HL-60 (cell line): ENCODE data around the gene NOS3.

Experiments
- DNase-seq, 2 experiments: peaks; one replicate each; pipeline ENCODE4 v3.0.0-alpha.2; 2010 to 2020; ENCODE audit warnings: low read depth in 1 of 2, low spot score in 1 of 2
- H3K27ac ChIP-seq: fragments of 250-450 bp; sonication (Bioruptor Pico); replicated peaks from 2 replicates; pipeline ENCODE4 v1.5.1; 2020; ENCODE audit warnings: mild to moderate bottlenecking, moderate library complexity
- H3K27me3 ChIP-seq: fragments of 250-450 bp; sonication (Bioruptor Pico); 2 replicates; pipeline ENCODE4 v1.5.1; 2021; ENCODE audit warnings: mild to moderate bottlenecking, moderate library complexity; ENCODE audit not compliant: insufficient read depth, poor library complexity, severe bottlenecking
- H3K4me3 ChIP-seq: replicated peaks from 2 replicates; pipeline ENCODE4 v1.5.1; 2011; ENCODE audit warnings: mild to moderate bottlenecking, control low read depth, low read length; ENCODE audit not compliant: insufficient read depth
- CTCF ChIP-seq: IDR thresholded peaks from one replicate; pipeline ENCODE4 v1.5.1; 2011; ENCODE audit warnings: low read length, control low read depth, inconsistent platforms; ENCODE audit not compliant: insufficient read depth
- GABPA ChIP-seq: IDR thresholded peaks from 2 replicates; pipeline ENCODE4 v1.6.1; 2012; ENCODE audit warnings: low read depth
- POLR2AphosphoS5 ChIP-seq: IDR thresholded peaks from 2 replicates; pipeline ENCODE4 v1.6.1; 2012; ENCODE audit warnings: low read depth
- REST ChIP-seq: IDR thresholded peaks from 2 replicates; pipeline ENCODE4 v1.6.1; 2012; ENCODE audit warnings: low read depth; ENCODE audit not compliant: insufficient replicate concordance
- SPI1 ChIP-seq: IDR thresholded peaks from 2 replicates; pipeline ENCODE4 v1.6.1; 2012; ENCODE audit warnings: low read depth, mild to moderate bottlenecking, borderline replicate concordance

NOS3 gene

DNA sequence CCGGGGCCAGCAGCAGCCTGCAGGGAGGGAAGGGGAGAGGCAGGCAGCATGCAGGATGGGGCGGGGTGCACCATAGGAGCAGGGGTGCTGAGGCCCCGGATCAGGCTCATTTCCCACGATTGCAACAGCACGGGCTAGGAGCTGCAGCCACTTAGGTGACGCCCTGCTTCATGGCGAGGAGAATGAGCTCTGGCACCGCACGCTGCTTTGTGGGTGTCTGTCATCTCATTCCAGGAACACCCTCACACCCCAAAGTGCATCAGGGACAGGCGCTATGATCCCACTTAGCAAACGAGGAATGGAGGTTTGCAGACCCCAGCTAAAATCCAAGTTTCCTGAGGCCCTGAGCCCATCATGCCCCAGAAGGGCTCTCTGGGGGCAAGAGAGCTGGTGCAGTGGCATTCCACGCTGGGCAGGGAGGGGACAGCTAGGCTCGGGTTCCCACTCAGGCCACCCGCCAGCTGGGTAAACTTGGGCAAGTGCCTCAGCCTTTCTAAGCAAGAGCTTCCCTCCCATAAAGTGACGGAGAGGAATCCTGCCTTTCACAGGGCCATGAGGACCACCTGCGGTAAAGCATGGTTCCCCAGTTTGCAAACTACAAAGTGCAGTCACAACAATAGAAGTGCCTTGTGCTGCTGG, 22.0 kb upstream of the NOS3 start:
- H3K27ac ChIP-seq, result no peak overlapping the region
- H3K4me3 ChIP-seq, result no peak overlapping the region
- TF ChIP-seq SPI1 (no peak), GABPA (no peak), REST (no peak), POLR2AphosphoS5 (no peak), CTCF (no peak)
- H3K27me3 ChIP-seq, result peaks cover 38% of the 10 kb centered on the region
- no peak for DNase-seq

GRCh38 chr7:150969475-150969874, 21.3 kb upstream of the NOS3 start:
- no peak for DNase-seq
- Histone ChIP-seq H3K27ac (no peak overlapping the region), H3K27me3 (peaks cover 43% of the 10 kb centered on the region), H3K4me3 (no peak overlapping the region)
- no peak for TF ChIP-seq CTCF
- no peak for TF ChIP-seq SPI1
- no peak for TF ChIP-seq REST
- TF ChIP-seq GABPA, result no peak
- TF ChIP-seq POLR2AphosphoS5, result no peak

DNA sequence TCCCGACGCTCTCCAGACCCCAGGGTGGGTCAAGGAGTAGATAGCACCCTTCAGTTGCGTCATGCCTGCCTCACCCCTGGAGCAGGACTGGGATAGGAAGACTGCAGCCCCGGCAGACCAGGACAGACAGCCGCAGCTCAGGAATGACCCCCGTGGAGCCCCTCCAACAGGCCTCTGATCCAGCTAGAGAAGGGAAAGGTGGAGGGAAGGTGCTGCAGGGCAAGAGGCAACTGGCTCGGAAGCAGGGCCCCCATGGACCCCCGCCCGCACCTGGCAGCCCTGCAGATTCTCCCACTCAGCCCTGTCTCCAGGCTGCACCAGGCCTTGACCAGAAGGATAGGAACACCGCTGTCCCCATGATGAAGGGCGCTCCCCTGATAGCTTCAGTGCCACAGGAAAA, 20.4 kb upstream of the NOS3 start:
- Histone ChIP-seq H3K27ac (no peak overlapping the region), H3K4me3 (no peak overlapping the region), H3K27me3 (peaks cover 50% of the 10 kb centered on the region)
- TF ChIP-seq REST (no peak), CTCF (no peak), SPI1 (no peak), GABPA (no peak), POLR2AphosphoS5 (no peak)
- DNase-seq, result no peak
